ENCODE measurements around the gene COL9A3. TPM values are rescaled to one million over a fixed set of nuclear protein-coding genes. Genes with fewer than 3 reads are reported as not detected.

COL9A3 gene
- total and polyA plus RNA-seq, 2 of the 8 experiments (the other 6 are each of a cell fraction or from before 2014, with no cell fraction given): 21.7 to 80.1 TPM

GRCh38 chr20:62816031-62816883 lies 593 bp upstream of the COL9A3 start (continued):
- peak; percentile 46 for TF ChIP-seq MAX (IDR thresholded peaks at IDR 0.05)
- no peak for TF ChIP-seq POU5F1 (IDR thresholded peaks at IDR 0.05; ENCODE audit: low read depth, low read length)
- TF ChIP-seq ATF3 (IDR thresholded peaks at IDR 0.05; ENCODE audit: insufficient read depth, low read depth, low read length): no peak
- TF ChIP-seq TEAD4 (IDR thresholded peaks at IDR 0.05; ENCODE audit: low read depth, low read length): peak; percentile 99
- no peak; the same call in none of the 2 replicates for TF ChIP-seq PHF8 (conservative IDR thresholded peaks at IDR 0.05; ENCODE audit: low read depth, low read length)
- TF ChIP-seq KDM4A (IDR thresholded peaks at IDR 0.05; ENCODE audit: low read depth, low read length, severe bottlenecking): peak; percentile 48
- TF ChIP-seq SIRT6 (IDR thresholded peaks at IDR 0.05; ENCODE audit: low read length): no peak
- TF ChIP-seq KDM1A (IDR thresholded peaks at IDR 0.05; ENCODE audit: borderline replicate concordance, low read length): no peak
- no peak for TF ChIP-seq ZNF274 (IDR thresholded peaks at IDR 0.05; ENCODE audit: borderline replicate concordance, extremely low read depth, low read length)
- no peak for TF ChIP-seq NRF1 (IDR thresholded peaks at IDR 0.05; ENCODE audit: low read depth, low read length)
- TF ChIP-seq E2F6 (IDR thresholded peaks at IDR 0.05): no peak
- peak; percentile 66; the same call in 1 of the 2 replicates for TF ChIP-seq POLR2AphosphoS5 (IDR thresholded peaks at IDR 0.05; ENCODE audit: low read depth, low read length)
- TF ChIP-seq SP2 (IDR thresholded peaks at IDR 0.05; ENCODE audit: low read length): no peak
- TF ChIP-seq CTBP2 (IDR thresholded peaks at IDR 0.05; ENCODE audit: borderline replicate concordance, insufficient read depth, insufficient read length, low read length): peak; percentile 76
- TF ChIP-seq USF2 (IDR thresholded peaks at IDR 0.05; ENCODE audit: low read length): no peak
- no peak for TF ChIP-seq TAF7 (optimal IDR thresholded peaks at IDR 0.05; ENCODE audit: borderline replicate concordance, low read depth, low read length)
- TF ChIP-seq GTF2F1 (IDR thresholded peaks at IDR 0.05; ENCODE audit: borderline replicate concordance, low read depth, low read length): no peak

Measured in H1 (cell line).